HCT116 (cell line): ENCODE data around the gene ACOT7. TPM values are rescaled to one million over a fixed set of nuclear protein-coding genes. Genes with fewer than 3 reads are reported as not detected.
A peak's percentile ranks its signal among the peaks of the same experiment; 100 is the strongest.

Experiments used
- ATAC-seq: fragments of 200-7000 bp; cut with Tn5 transposase; 2 replicates; pipeline ENCODE4 v1.9.1; 2020; ENCODE audit warnings: mild to moderate bottlenecking, moderate library complexity
- BruUV-seq: library from RNA; stranded (reverse); fragments of 400-500 nt; replicated peaks from 2 replicates; lab custom pipeline; 2021; lab: Mats Ljungman, UMichigan
- CTCF ChIA-PET: fragments of 300-600 bp; sonication (Branson Sonifier 250); formaldehyde crosslinking; loops from one replicate; lab custom pipeline; 2021; ENCODE audit warnings: antibody characterized with exemption; lab: Charles Lee
- POLR2A ChIA-PET: fragments of 300-600, 350-600 bp; sonication (Branson Sonifier 250); formaldehyde crosslinking; loops from one replicate; lab custom pipeline; 2021; ENCODE audit warnings: antibody characterized with exemption; lab: Charles Lee
- RAD21 ChIA-PET, 2 experiments: fragments of 300-600 bp; sonication (Branson Sonifier 250); formaldehyde crosslinking; loops; one replicate each; lab custom pipeline; 2023; ENCODE audit warnings: low total read pairs in 2 of 2; ENCODE audit not compliant: uncharacterized antibody in 2 of 2, unreplicated experiment in 2 of 2, low non-redundant PET in 1 of 2; lab: Charles Lee
- DNase-seq: peaks from one replicate; pipeline ENCODE4 v3.0.0-alpha.2; 2010; ENCODE audit warnings: low read depth, low spot score
- H2AFZ ChIP-seq: fragments of 200-600 bp; shearing (Covaris generic), sonication (generic); 2 replicates; pipeline ENCODE4 v1.6.1; 2017; ENCODE audit warnings: low read depth, mixed run types, mixed read lengths, antibody characterized with exemption, low read length; ENCODE audit not compliant: poor library complexity, severe bottlenecking
- H3K27ac ChIP-seq: 2 replicates; pipeline ENCODE4 v1.5.1; 2012; ENCODE audit warnings: low read depth, low read length
- H3K27me3 ChIP-seq: fragments of 200-600 bp; sonication (generic); 2 replicates; pipeline ENCODE4 v1.6.1; 2016; ENCODE audit warnings: mixed run types, low read length, mixed read lengths; ENCODE audit not compliant: insufficient read depth
- H3K36me3 ChIP-seq, 2 experiments: fragments of 200-500 bp in 1 of 2; fragments of 200-600 bp in 1 of 2; sonication (Bioruptor generic) in 1 of 2; sonication (generic) in 1 of 2; 2 replicates each; pipeline versions ENCODE4 v1.5.1 to v1.6.1; 2014 to 2016; ENCODE audit warnings: low read length in 2 of 2, inconsistent platforms in 1 of 2, mixed read lengths in 1 of 2, mixed run types in 1 of 2; ENCODE audit not compliant: insufficient read depth in 2 of 2, control insufficient read depth in 1 of 2
- H3K4me1 ChIP-seq, 2 experiments: fragments of 200-600 bp in 1 of 2; sonication (generic) in 1 of 2; 2 replicates each; pipeline versions ENCODE4 v1.5.1 to v1.6.1; 2012 to 2017; ENCODE audit warnings: low read length in 2 of 2, inconsistent platforms in 1 of 2, mild to moderate bottlenecking in 1 of 2, mixed read lengths in 1 of 2, mixed run types in 1 of 2, moderate library complexity in 1 of 2; ENCODE audit not compliant: insufficient read depth in 2 of 2, control insufficient read depth in 1 of 2
- H3K4me2 ChIP-seq: fragments of 200-600 bp; sonication (generic); 2 replicates; pipeline ENCODE4 v1.6.1; 2017; ENCODE audit warnings: mixed run types, low read length, mixed read lengths
- H3K4me3 ChIP-seq, 2 experiments: fragments of 200-600 bp in 1 of 2; sonication (generic) in 1 of 2; replicated peaks in 1 of 2; 2 replicates each; pipeline ENCODE4 v1.5.1; 2011 to 2016; ENCODE audit warnings: low read length in 2 of 2, control low read depth in 1 of 2, low read depth in 1 of 2, mild to moderate bottlenecking in 1 of 2, mixed read lengths in 1 of 2, mixed run types in 1 of 2
- H3K79me2 ChIP-seq: fragments of 200-600 bp; sonication (generic); 2 replicates; pipeline ENCODE4 v1.6.1; 2017; ENCODE audit warnings: mild to moderate bottlenecking, mixed run types, low read length, moderate library complexity, mixed read lengths; ENCODE audit not compliant: insufficient read depth
- H3K9ac ChIP-seq: fragments of 200-600 bp; sonication (generic); 2 replicates; pipeline ENCODE4 v1.6.1; 2016; ENCODE audit warnings: low read length, mixed read lengths
- H3K9me2 ChIP-seq: fragments of 200-600 bp; sonication (generic), shearing (Covaris generic); 2 replicates; pipeline ENCODE4 v1.6.1; 2017; ENCODE audit warnings: mixed run types, mild to moderate bottlenecking, moderate library complexity; ENCODE audit not compliant: insufficient read depth
- H3K9me3 ChIP-seq, 2 experiments: fragments of 200-500 bp in 1 of 2; fragments of 200-600 bp in 1 of 2; sonication (Bioruptor generic) in 1 of 2; sonication (generic) in 1 of 2; 2 replicates each; pipeline ENCODE4 v1.6.1; 2014 to 2017; ENCODE audit warnings: low read length in 2 of 2, mixed read lengths in 2 of 2, inconsistent platforms in 1 of 2, low read depth in 1 of 2, mild to moderate bottlenecking in 1 of 2, mixed run types in 1 of 2, moderate library complexity in 1 of 2; ENCODE audit not compliant: control insufficient read depth in 1 of 2, insufficient read depth in 1 of 2
- H4K20me1 ChIP-seq: fragments of 200-600 bp; sonication (generic), shearing (Covaris generic); 2 replicates; pipeline ENCODE4 v1.6.1; 2017; ENCODE audit warnings: mixed run types, mild to moderate bottlenecking, moderate library complexity; ENCODE audit not compliant: insufficient read depth
- CBX3 ChIP-seq: IDR thresholded peaks from 2 replicates; pipeline ENCODE4 v1.6.1; 2012; ENCODE audit warnings: low read depth
- EZH2 ChIP-seq: fragments of 200-600 bp; sonication (generic); IDR thresholded peaks from 2 replicates; pipeline ENCODE4 v1.6.1; 2017; ENCODE audit warnings: antibody characterized with exemption, mixed run types
- EZH2phosphoT487 ChIP-seq: fragments of 200-600 bp; IDR thresholded peaks from 2 replicates; pipeline ENCODE4 v1.6.1; 2018; ENCODE audit warnings: antibody characterized with exemption, borderline replicate concordance
- JUND ChIP-seq: IDR thresholded peaks from 2 replicates; pipeline ENCODE4 v1.6.1; 2012
- POLR2A ChIP-seq: IDR thresholded peaks from 2 replicates; pipeline ENCODE4 v1.7.0; 2011; ENCODE audit warnings: borderline replicate concordance; ENCODE audit not compliant: insufficient read depth, insufficient read length; ENCODE audit errors: extremely low read depth
- POLR2AphosphoS5 ChIP-seq: IDR thresholded peaks from 2 replicates; pipeline ENCODE4 v1.6.1; 2011; ENCODE audit warnings: mild to moderate bottlenecking, low read depth, low read length, moderate library complexity
- REST ChIP-seq: IDR thresholded peaks from 2 replicates; pipeline ENCODE4 v1.6.1; 2012; ENCODE audit warnings: low read depth
- ZFX ChIP-seq: fragments of 450-650 bp; IDR thresholded peaks from 2 replicates; pipeline ENCODE4 v1.6.1; 2017
- intact Hi-C: fragments of 100-400 bp; cut with micrococcal nuclease; formaldehyde crosslinking; loops from 2 replicates; pipeline ENCODE4 v1.10.0; 2022
- total RNA-seq: library from RNA; stranded (reverse); gene quantifications from one replicate; pipeline ENCODE4 v1.2.1, GENCODE V29; 2021; ENCODE audit not compliant: unreplicated experiment

ACOT7 gene
- total RNA-seq, 1 experiment from 2014 or later, result 162 TPM

- Histone ChIP-seq H4K20me1 (peaks cover 4% of the 10 kb centered on the region; the same call in 1 of the 2 replicates), H3K4me3 (no peak overlapping the region), H3K9me3 (no peaks in the 10 kb centered on the region), H3K4me2 (no peak overlapping the region), H3K36me3 (peaks cover 0 to 9% of the 10 kb centered on the region in 2 experiments; a peak in 1 of 4 replicates), H3K9me2 (no peaks in the 10 kb centered on the region), H3K9ac (no peak overlapping the region), H3K27me3 (no peaks in the 10 kb centered on the region), H3K79me2 (peaks cover 46% of the 10 kb centered on the region), H3K4me1 (peaks cover 8 to 56% of the 10 kb centered on the region in 2 experiments; a peak in 3 of 4 replicates), H3K27ac (no peak overlapping the region), H2AFZ (no peak overlapping the region)
- ChIA-PET CTCF (interaction anchor here (1.0 to 1.7 kb wide), 3 partner anchors 10 to 56 kb away, joined by 3 to 4 read pairs (median 4); no protein-coding TSS in a partner anchor), POLR2A (interaction anchor here (0.7 to 1.2 kb wide), 2 partner anchors 14 to 37 kb away, joined by 3 read pairs; no protein-coding TSS in a partner anchor), RAD21 (interaction anchor here in 1 of 2 experiments (1.3 kb wide), 1 partner anchor 11 kb away, joined by 3 read pairs; no protein-coding TSS in a partner anchor)
- BruUV-seq, result no TSS peak
- no peak for DNase-seq
- ATAC-seq, result 0 out of 2 replicates have a peak, but pooled peaks have one; percentile 16
- intact Hi-C loops, result loop anchor here (10.0 kb wide), 1 partner anchor 847 kb away; no protein-coding TSS in a partner anchor
- TF ChIP-seq EZH2 (no peak), REST (no peak), POLR2A (no peak), JUND (no peak), EZH2phosphoT487 (no peak), POLR2AphosphoS5 (no peak), ZFX (no peak), CBX3 (no peak)
Observed at GRCh38 chr1:6367381-6368012, 26.1 kb downstream of the ACOT7 start.
